Keratinocyte (primary cell): ENCODE measurements around the gene GPC5. TPM values are rescaled to one million over a fixed set of nuclear protein-coding genes. Genes with fewer than 3 reads are reported as not detected.

ENCODE experiments used
- DNase-seq: peaks from one replicate; pipeline ENCODE4 v3.0.0-alpha.2; 2011; ENCODE audit warnings: low read depth, missing footprints, low spot score
- FAIRE-seq: peaks from 2 replicates; lab custom pipeline; 2011; peaks lifted over from hg19 to GRCh38; lab: Jason Lieb, UNC
- H2AFZ ChIP-seq: 2 replicates; pipeline ENCODE4 v1.6.0; 2012; ENCODE audit warnings: low read length, control low read depth, inconsistent platforms; ENCODE audit not compliant: control insufficient read depth
- H3K27ac ChIP-seq: 2 replicates; pipeline ENCODE4 v1.5.1; 2011; ENCODE audit warnings: low read length; ENCODE audit not compliant: control insufficient read depth, insufficient read depth
- H3K27me3 ChIP-seq: 3 replicates; pipeline ENCODE4 v1.6.0; 2011; ENCODE audit warnings: low read length; ENCODE audit not compliant: control insufficient read depth, insufficient read depth; ENCODE audit errors: extremely low read depth
- H3K36me3 ChIP-seq, 2 experiments: 2 replicates in 1 of 2; 3 replicates in 1 of 2; pipeline ENCODE4 v1.5.1; 2011; ENCODE audit warnings: low read length in 2 of 2, mild to moderate bottlenecking in 1 of 2; ENCODE audit not compliant: control insufficient read depth in 2 of 2, insufficient read depth in 2 of 2; ENCODE audit errors: extremely low read depth in 1 of 2
- H3K4me1 ChIP-seq: 3 replicates; pipeline ENCODE4 v1.5.1; 2011; ENCODE audit warnings: low read length; ENCODE audit not compliant: control insufficient read depth, insufficient read depth; ENCODE audit errors: extremely low read depth
- H3K4me2 ChIP-seq: 3 replicates; pipeline ENCODE4 v1.6.0; 2011; ENCODE audit warnings: low read depth, low read length; ENCODE audit not compliant: control insufficient read depth, insufficient read depth; ENCODE audit errors: extremely low read depth
- H3K4me3 ChIP-seq, 3 experiments: fragments of 200-600 bp in 1 of 3; sonication (generic) in 1 of 3; 2 replicates in 2 of 3; 3 replicates in 1 of 3; pipeline ENCODE4 v1.5.1; 2011 to 2016; ENCODE audit warnings: low read length in 3 of 3, mild to moderate bottlenecking in 3 of 3, control low read depth in 2 of 3, inconsistent platforms in 1 of 3, low read depth in 1 of 3, mixed read lengths in 1 of 3, mixed run types in 1 of 3, moderate library complexity in 1 of 3; ENCODE audit not compliant: control insufficient read depth in 2 of 3, insufficient read depth in 2 of 3; ENCODE audit errors: extremely low read depth in 1 of 3
- H3K79me2 ChIP-seq: 2 replicates; pipeline ENCODE4 v1.6.0; 2012; ENCODE audit warnings: low read length; ENCODE audit not compliant: control insufficient read depth, insufficient read depth
- H3K9ac ChIP-seq: 3 replicates; pipeline ENCODE4 v1.6.0; 2011; ENCODE audit warnings: low read length; ENCODE audit not compliant: control insufficient read depth, insufficient read depth; ENCODE audit errors: extremely low read depth
- H3K9me1 ChIP-seq: 3 replicates; pipeline ENCODE4 v1.6.0; 2011; ENCODE audit warnings: low read length; ENCODE audit not compliant: control insufficient read depth, insufficient read depth; ENCODE audit errors: extremely low read depth
- H3K9me3 ChIP-seq: 2 replicates; pipeline ENCODE4 v1.5.1; 2012; ENCODE audit warnings: low read depth, low read length; ENCODE audit not compliant: control insufficient read depth
- H4K20me1 ChIP-seq: 3 replicates; pipeline ENCODE4 v1.6.0; 2011; ENCODE audit warnings: low read length; ENCODE audit not compliant: control insufficient read depth, insufficient read depth; ENCODE audit errors: extremely low read depth
- EZH2 ChIP-seq: IDR thresholded peaks from one replicate; pipeline ENCODE4 v1.6.1; 2012; ENCODE audit warnings: inconsistent platforms, mild to moderate bottlenecking, low read length, moderate library complexity
- dilution Hi-C: fragments of 300-500 bp; cut with MboI; formaldehyde crosslinking; loops from one replicate; pipeline ENCODE4 v1.7.0; 2020; ENCODE audit warnings: low sequenced_read_pairs; ENCODE audit not compliant: extremely low pct_ligation_motif_present
- polyA plus RNA-seq, 5 experiments: library from polyadenylated mRNA; depleted of rRNA in 3 of 5; stranded (reverse) in 3 of 5; stranded (forward) in 1 of 5; unstranded in 1 of 5; fragments of >200 nt; gene quantifications; 1 replicate in 1 of 5; 2 replicates in 3 of 5; 3 replicates in 1 of 5; pipeline versions ENCODE4 v1.2.1 to v1.2.3, GENCODE V29; 2011 to 2012; ENCODE audit warnings: missing spikeins in 2 of 5, low read depth in 1 of 5, low replicate concordance in 1 of 5
- TF ChIP-seq, protein P1 (sequence below), 3 experiments: IDR thresholded peaks in 1 of 3; conservative IDR thresholded peaks in 1 of 3; optimal IDR thresholded peaks in 1 of 3; 2 replicates in 2 of 3; 3 replicates in 1 of 3; pipeline versions ENCODE3 to v1.5.1; 2011; ENCODE audit warnings: low read length in 3 of 3, mild to moderate bottlenecking in 3 of 3, moderate library complexity in 2 of 3, control low read depth in 1 of 3, inconsistent platforms in 1 of 3; ENCODE audit not compliant: insufficient read depth in 2 of 3; ENCODE audit errors: extremely low read depth in 1 of 3

The GPC5 gene
- polyA plus RNA-seq, 1 donor (not counting 4 experiments of a cell fraction or from before 2014, with no cell fraction given), result 0.10 TPM

DNA sequence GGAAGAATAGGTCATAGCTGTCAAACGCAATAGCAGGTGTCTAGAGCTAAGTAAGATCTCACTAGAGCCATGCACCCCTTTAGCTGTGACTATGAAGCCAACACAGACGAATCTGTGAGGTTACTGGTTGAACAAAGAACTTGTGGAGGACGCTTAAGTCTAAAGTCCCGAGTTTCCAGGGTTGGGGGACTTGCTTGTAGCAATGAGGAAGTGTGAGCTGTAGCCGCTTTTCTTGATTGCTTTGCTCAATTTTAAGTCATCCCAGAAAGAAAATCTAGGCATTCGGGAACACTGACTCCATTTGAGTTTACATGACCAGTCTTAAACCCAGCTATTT is 1.6 kb downstream of the GPC5 start:
- no peaks in the 10 kb centered on the region for H3K79me2 ChIP-seq
- H4K20me1 ChIP-seq, result no peaks in the 10 kb centered on the region
- H3K27me3 ChIP-seq, result peaks cover 26% of the 10 kb centered on the region
- no peak for TF ChIP-seq EZH2
- TF ChIP-seq, protein P1, sequence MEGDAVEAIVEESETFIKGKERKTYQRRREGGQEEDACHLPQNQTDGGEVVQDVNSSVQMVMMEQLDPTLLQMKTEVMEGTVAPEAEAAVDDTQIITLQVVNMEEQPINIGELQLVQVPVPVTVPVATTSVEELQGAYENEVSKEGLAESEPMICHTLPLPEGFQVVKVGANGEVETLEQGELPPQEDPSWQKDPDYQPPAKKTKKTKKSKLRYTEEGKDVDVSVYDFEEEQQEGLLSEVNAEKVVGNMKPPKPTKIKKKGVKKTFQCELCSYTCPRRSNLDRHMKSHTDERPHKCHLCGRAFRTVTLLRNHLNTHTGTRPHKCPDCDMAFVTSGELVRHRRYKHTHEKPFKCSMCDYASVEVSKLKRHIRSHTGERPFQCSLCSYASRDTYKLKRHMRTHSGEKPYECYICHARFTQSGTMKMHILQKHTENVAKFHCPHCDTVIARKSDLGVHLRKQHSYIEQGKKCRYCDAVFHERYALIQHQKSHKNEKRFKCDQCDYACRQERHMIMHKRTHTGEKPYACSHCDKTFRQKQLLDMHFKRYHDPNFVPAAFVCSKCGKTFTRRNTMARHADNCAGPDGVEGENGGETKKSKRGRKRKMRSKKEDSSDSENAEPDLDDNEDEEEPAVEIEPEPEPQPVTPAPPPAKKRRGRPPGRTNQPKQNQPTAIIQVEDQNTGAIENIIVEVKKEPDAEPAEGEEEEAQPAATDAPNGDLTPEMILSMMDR (optimal IDR thresholded peaks at IDR 0.05 in 1 of 3, IDR thresholded peaks at IDR 0.05 in 1 of 3, conservative IDR thresholded peaks at IDR 0.05 in 1 of 3; ENCODE audit: extremely low read depth in 1 of 3, insufficient read depth in 2 of 3, low read length in 3 of 3), result no peak
- no peaks in the 10 kb centered on the region for H3K9me1 ChIP-seq
- no peaks in the 10 kb centered on the region for H3K9me3 ChIP-seq
- dilution Hi-C loops, result no loop called here
- no peak overlapping the region for H3K9ac ChIP-seq
- H2AFZ ChIP-seq, result no peak overlapping the region
- H3K27ac ChIP-seq, result no peak overlapping the region
- no peak overlapping the region for H3K4me2 ChIP-seq
- no peak overlapping the region for H3K4me3 ChIP-seq
- no peak for FAIRE-seq
- H3K4me1 ChIP-seq, result peaks cover 4% of the 10 kb centered on the region
- no peak for DNase-seq
- H3K36me3 ChIP-seq, result no peaks in the 10 kb centered on the region

GRCh38 chr13:91400671-91401070 is 2.2 kb downstream of the GPC5 start:
- Histone ChIP-seq H3K27ac (no peak overlapping the region), H3K9me1 (no peaks in the 10 kb centered on the region), H3K36me3 (no peaks in the 10 kb centered on the region), H3K9me3 (no peaks in the 10 kb centered on the region), H3K4me2 (no peak overlapping the region), H4K20me1 (no peaks in the 10 kb centered on the region), H3K27me3 (peaks cover 26% of the 10 kb centered on the region), H3K4me3 (no peak overlapping the region), H2AFZ (no peak overlapping the region), H3K4me1 (peaks cover 4% of the 10 kb centered on the region), H3K79me2 (no peaks in the 10 kb centered on the region), H3K9ac (no peak overlapping the region)
- no peak for TF ChIP-seq EZH2
- TF ChIP-seq, protein P1 (optimal IDR thresholded peaks at IDR 0.05 in 1 of 3, IDR thresholded peaks at IDR 0.05 in 1 of 3, conservative IDR thresholded peaks at IDR 0.05 in 1 of 3; ENCODE audit: extremely low read depth in 1 of 3, insufficient read depth in 2 of 3, low read length in 3 of 3), result no peak
- FAIRE-seq (no peak), DNase-seq (no peak)
- dilution Hi-C loops, result no loop called here
